ENCODE measurements around the gene ITGB3.

DNA sequence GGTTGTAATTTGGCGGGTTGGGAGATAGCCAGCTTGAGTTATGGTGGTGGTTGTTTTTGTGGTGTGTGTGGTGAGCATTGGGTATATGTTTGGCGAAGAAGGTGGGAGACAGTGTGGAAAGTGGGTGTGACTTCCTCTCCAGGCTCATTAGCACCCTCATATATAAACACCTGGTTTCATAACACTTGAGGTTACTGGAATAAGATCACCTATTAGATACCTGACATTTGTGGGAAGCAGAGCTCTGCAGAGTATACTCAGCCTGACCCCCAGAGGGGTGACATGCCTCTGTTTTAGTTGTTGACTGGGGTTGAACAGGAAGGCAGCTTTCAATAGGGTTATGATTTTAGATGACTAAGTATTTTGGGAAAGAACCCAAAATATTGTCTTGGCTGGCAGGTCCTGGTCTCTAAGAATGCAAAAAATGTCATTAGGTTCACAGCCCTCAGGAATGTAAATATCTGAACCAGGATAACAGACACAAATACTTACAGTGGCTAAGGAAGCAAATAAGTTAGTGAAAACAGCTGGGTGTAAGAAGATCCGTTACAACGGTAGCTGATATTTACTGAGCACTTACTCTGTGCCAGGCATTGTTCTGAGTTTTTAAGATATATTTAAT lies 51.8 kb downstream of the ITGB3 start:
- TF ChIP-seq, protein P1, sequence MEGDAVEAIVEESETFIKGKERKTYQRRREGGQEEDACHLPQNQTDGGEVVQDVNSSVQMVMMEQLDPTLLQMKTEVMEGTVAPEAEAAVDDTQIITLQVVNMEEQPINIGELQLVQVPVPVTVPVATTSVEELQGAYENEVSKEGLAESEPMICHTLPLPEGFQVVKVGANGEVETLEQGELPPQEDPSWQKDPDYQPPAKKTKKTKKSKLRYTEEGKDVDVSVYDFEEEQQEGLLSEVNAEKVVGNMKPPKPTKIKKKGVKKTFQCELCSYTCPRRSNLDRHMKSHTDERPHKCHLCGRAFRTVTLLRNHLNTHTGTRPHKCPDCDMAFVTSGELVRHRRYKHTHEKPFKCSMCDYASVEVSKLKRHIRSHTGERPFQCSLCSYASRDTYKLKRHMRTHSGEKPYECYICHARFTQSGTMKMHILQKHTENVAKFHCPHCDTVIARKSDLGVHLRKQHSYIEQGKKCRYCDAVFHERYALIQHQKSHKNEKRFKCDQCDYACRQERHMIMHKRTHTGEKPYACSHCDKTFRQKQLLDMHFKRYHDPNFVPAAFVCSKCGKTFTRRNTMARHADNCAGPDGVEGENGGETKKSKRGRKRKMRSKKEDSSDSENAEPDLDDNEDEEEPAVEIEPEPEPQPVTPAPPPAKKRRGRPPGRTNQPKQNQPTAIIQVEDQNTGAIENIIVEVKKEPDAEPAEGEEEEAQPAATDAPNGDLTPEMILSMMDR (IDR thresholded peaks at IDR 0.05; ENCODE audit: borderline replicate concordance, extremely low read depth, low read length, poor library complexity, severe bottlenecking), result no peak
- TF ChIP-seq EZH2 (IDR thresholded peaks at IDR 0.05; ENCODE audit: borderline replicate concordance, low read depth, low read length, severe bottlenecking), result no peak
